ENCODE measurements around the gene LHX5. TPM values are rescaled to one million over a fixed set of nuclear protein-coding genes. Genes with fewer than 3 reads are reported as not detected.

Gene LHX5
- total RNA-seq, 4 donors from 2014 or later = not detected

DNA sequence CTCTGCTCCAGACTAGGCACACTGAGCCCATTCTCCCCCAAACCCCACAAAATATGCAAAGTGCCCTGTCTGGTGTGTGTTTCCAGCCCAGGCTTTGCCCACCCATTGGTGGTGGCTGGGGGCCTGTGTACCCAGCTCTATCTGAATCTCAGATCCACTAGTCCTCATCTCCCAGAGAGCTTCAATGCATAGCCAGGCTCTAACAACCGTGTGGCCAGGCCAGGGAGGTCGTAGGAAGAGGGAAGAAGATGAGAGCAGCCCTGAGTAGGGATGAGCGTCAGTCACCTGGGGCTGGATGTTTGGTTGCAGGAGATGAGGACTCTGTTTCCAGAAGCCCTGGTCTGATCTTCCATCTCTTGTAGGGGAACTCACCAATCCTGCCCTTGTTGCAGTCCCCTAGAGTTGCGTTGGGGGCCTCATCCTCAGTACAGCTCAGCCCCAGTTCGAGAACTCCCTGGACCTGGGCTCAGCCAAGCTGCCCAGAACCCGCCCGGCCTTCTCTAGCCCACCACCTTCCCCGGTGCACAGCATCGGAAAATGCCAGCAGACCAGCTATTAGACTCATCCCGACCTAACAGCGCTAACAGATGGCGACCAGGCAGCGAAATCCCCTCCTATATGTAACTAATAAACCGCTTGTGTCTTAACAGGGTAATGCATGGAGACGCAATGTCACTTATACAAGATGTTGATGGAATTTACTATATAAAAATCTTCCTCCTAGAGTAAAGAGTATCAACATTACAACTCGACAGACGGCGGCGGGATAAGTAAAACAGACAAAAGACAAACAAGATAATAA, 3.2 kb upstream of the LHX5 start:
- Histone ChIP-seq H3K36me3 (no peaks in the 10 kb centered on the region), H3K4me3 (no peak overlapping the region), H3K27ac (no peak overlapping the region), H3K9me3 (no peaks in the 10 kb centered on the region), H3K4me1 (peaks cover 0 to 3% of the 10 kb centered on the region in 2 donors), H3K27me3 (peaks cover 0 to 68% of the 10 kb centered on the region in 2 donors)
- intact Hi-C loops (cut with DNase I; ENCODE audit: low total_unique reads) = no loop called here
- DNase-seq = no peak
- TF ChIP-seq, protein P1, sequence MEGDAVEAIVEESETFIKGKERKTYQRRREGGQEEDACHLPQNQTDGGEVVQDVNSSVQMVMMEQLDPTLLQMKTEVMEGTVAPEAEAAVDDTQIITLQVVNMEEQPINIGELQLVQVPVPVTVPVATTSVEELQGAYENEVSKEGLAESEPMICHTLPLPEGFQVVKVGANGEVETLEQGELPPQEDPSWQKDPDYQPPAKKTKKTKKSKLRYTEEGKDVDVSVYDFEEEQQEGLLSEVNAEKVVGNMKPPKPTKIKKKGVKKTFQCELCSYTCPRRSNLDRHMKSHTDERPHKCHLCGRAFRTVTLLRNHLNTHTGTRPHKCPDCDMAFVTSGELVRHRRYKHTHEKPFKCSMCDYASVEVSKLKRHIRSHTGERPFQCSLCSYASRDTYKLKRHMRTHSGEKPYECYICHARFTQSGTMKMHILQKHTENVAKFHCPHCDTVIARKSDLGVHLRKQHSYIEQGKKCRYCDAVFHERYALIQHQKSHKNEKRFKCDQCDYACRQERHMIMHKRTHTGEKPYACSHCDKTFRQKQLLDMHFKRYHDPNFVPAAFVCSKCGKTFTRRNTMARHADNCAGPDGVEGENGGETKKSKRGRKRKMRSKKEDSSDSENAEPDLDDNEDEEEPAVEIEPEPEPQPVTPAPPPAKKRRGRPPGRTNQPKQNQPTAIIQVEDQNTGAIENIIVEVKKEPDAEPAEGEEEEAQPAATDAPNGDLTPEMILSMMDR (IDR thresholded peaks at IDR 0.05) = no peak
- TF ChIP-seq POLR2A (IDR thresholded peaks at IDR 0.05) = no peak

DNA sequence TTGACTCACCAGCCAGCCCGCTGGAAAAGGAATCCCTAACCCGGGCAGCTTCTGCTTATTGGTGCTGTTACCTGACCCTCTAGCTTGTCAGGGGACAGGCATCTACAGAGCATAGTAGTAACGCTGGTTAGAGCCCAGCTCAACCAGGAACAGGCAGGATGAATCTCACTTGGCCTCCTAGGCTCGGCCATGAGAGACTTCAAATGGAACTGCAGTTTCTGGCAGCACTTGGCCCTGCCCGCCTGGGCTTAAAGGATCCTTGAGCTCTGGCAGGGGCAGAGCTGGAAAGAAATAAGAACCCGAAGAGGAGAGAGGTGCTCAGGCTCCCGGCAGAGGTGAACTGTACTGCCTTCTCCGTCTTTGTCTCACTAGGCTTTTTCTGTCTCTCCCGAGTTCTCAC, 2.3 kb upstream of the LHX5 start:
- no peak for DNase-seq
- Histone ChIP-seq H3K4me1 (peaks cover 0 to 3% of the 10 kb centered on the region in 2 donors), H3K36me3 (no peaks in the 10 kb centered on the region), H3K27me3 (peaks cover 0 to 60% of the 10 kb centered on the region in 2 donors), H3K9me3 (no peaks in the 10 kb centered on the region), H3K27ac (no peak overlapping the region), H3K4me3 (no peak overlapping the region)
- intact Hi-C loops (cut with DNase I; ENCODE audit: low total_unique reads) = no loop called here
- no peak for TF ChIP-seq POLR2A (IDR thresholded peaks at IDR 0.05)
- TF ChIP-seq, protein P1 (IDR thresholded peaks at IDR 0.05) = no peak

DNA sequence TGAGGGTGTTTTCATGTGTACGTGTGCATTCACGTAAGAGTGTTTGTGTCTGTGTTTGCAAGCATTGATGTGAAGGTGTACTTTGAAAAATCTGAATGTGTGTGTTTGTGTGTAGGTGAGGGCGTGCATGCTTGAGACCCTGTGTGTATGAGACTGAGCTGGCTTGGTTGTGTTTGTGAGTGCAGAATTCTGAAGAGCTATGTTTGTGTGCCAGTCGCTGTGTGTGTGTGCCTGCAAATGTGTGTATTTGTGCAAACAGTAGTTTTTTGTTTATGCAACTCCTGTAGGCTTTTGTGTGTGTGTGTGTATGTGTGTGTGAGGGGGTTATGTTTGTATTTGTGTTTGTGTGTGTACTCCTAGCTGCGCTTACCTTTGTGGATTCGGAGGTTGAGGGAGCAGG, 1.7 kb upstream of the LHX5 start:
- no peak for DNase-seq
- Histone ChIP-seq H3K4me1 (peaks cover 0 to 3% of the 10 kb centered on the region in 2 donors), H3K27ac (no peak overlapping the region), H3K36me3 (no peaks in the 10 kb centered on the region), H3K9me3 (no peaks in the 10 kb centered on the region), H3K27me3 (peaks cover 0 to 58% of the 10 kb centered on the region in 2 donors), H3K4me3 (no peak overlapping the region)
- TF ChIP-seq, protein P1 (IDR thresholded peaks at IDR 0.05) = no peak
- TF ChIP-seq POLR2A (IDR thresholded peaks at IDR 0.05) = no peak
- intact Hi-C loops (cut with DNase I; ENCODE audit: low total_unique reads) = no loop called here

DNA sequence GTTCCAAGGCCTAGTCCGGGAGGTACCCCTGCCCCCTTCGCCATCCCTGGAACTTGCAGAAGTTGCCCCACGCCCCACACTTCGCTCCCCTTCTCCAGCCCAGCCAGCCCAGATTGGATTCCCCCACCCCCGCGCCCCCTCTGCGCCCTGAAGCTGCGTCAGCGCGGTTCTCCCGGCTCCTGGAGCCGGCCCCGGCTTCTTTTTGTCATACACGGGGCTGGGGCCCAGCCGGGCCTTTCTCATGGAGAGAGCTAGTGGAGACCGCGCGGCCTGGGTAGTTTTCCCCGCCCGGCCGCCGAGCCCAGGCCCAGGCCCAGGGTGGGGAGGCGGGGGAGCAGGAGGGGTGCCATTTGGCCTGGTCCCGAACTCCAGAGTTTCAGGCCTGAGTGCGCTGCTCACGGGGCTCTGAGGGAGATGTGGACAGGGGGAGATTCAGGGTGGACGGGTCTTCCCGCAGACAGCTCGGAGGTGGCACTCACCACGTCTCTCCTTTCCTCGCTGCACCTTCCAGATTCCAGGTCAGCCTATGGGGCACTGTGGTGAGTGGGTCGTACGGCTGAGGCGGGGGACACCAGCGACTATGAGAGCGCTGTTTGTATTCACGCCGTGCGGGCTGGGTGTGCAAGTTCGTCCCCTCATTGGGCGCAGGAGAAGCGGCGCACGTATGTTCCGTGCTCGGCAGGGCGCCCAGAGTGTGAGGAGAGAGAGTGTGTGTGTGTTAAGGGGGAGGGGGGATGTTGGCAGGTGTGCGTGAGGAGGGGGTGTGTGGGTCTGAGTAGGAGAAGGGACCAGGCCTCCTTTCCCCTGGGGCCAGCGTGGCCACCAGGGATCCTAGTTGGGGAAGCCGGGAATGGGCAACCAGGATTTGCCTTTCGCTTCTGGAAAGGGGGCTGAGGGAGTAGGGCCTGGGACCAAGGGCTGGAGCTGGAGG, 785 bp upstream of the LHX5 start:
- TF ChIP-seq, protein P1 (IDR thresholded peaks at IDR 0.05) = no peak
- no peak for TF ChIP-seq POLR2A (IDR thresholded peaks at IDR 0.05)
- Histone ChIP-seq H3K4me1 (peaks cover 0 to 3% of the 10 kb centered on the region in 2 donors), H3K27me3 (peaks cover 0 to 61% of the 10 kb centered on the region in 2 donors), H3K27ac (no peak overlapping the region), H3K9me3 (no peaks in the 10 kb centered on the region), H3K4me3 (no peak overlapping the region), H3K36me3 (no peaks in the 10 kb centered on the region)
- DNase-seq = no peak
- intact Hi-C loops (cut with DNase I; ENCODE audit: low total_unique reads) = no loop called here

All from uterus (tissue), 4 donors.